Esophagus muscularis mucosa (tissue), 4 donors: Measurements from ENCODE around the gene HAPLN1. TPM values are rescaled to one million over a fixed set of nuclear protein-coding genes. Genes with fewer than 3 reads are reported as not detected.

Source experiments
- DNase-seq: peaks from one replicate; pipeline ENCODE4 v3.0.0-alpha.2; 2017; ENCODE audit errors: extremely low spot score
- H3K27ac ChIP-seq, 4 donors: fragments of 200-600 bp; sonication (generic); replicated peaks in 1 of 4; 1 replicate in 3 of 4; 2 replicates in 1 of 4; pipeline ENCODE4 v1.5.1; 2016 to 2019; ENCODE audit warnings: mild to moderate bottlenecking in 1 of 4
- H3K27me3 ChIP-seq, 4 donors: fragments of 200-600 bp; sonication (generic); one replicate each; pipeline versions ENCODE4 v1.5.1 to v1.6.0; 2016 to 2019
- H3K36me3 ChIP-seq, 4 donors: fragments of 200-600 bp; sonication (generic); one replicate each; pipeline ENCODE4 v1.5.1; 2016 to 2019
- H3K4me1 ChIP-seq, 4 donors: fragments of 200-600 bp; sonication (generic); one replicate each; pipeline ENCODE4 v1.5.1; 2016 to 2019
- H3K4me3 ChIP-seq, 4 donors: fragments of 200-600 bp; sonication (generic); 1 replicate in 2 of 4; 2 replicates in 2 of 4; pipeline ENCODE4 v1.5.1; 2016 to 2019; ENCODE audit warnings: mild to moderate bottlenecking in 4 of 4, moderate library complexity in 1 of 4
- H3K9me3 ChIP-seq, 4 donors: fragments of 200-600 bp; sonication (generic); 1 replicate in 3 of 4; 2 replicates in 1 of 4; pipeline ENCODE4 v1.5.1; 2016 to 2019
- CTCF ChIP-seq, 3 experiments: fragments of 200-600 bp in 2 of 3; fragments of 450-650 bp in 1 of 3; sonication (generic) in 2 of 3; IDR thresholded peaks; one replicate each; pipeline ENCODE4 v1.5.1; 2017 to 2019; ENCODE audit warnings: antibody characterized with exemption in 3 of 3, mild to moderate bottlenecking in 2 of 3, moderate library complexity in 1 of 3
- EP300 ChIP-seq: sonication (generic); formaldehyde crosslinking; IDR thresholded peaks from one replicate; pipeline ENCODE4 v1.6.1; 2017; ENCODE audit warnings: antibody characterized with exemption
- POLR2A ChIP-seq: fragments of 450-650 bp; IDR thresholded peaks from one replicate; pipeline ENCODE4 v1.6.1; 2017; ENCODE audit warnings: antibody characterized with exemption, moderate library complexity, mild to moderate bottlenecking, low read depth
- POLR2AphosphoS5 ChIP-seq, 2 donors: sonication (generic); formaldehyde crosslinking; IDR thresholded peaks; one replicate each; pipeline ENCODE4 v1.6.1; 2017; ENCODE audit warnings: antibody characterized with exemption in 2 of 2
- WGBS: methylation state at CpG from one replicate; pipeline ENCODE4 v1.1.5; 2018; 5-methylcytosine and 5-hydroxymethylcytosine counted together
- intact Hi-C: fragments of 100-400 bp; cut with DNase I; formaldehyde crosslinking; loops from one replicate; pipeline ENCODE4 v1.15.1; 2023
- total RNA-seq, 4 donors: library from RNA; depleted of rRNA; stranded (reverse); fragments of >200 nt; gene quantifications; one replicate each; pipeline versions ENCODE4 v1.1.0 to v1.2.1, GENCODE V29; 2016

HAPLN1 gene
- total RNA-seq, 4 donors from 2014 or later, result 0.34 to 2.0 (median 0.40) TPM

GRCh38 chr5:83701886-83702285 lies 18.8 kb downstream of the HAPLN1 start:
- H3K4me1 ChIP-seq, result no peaks in the 10 kb centered on the region
- H3K27ac ChIP-seq, result no peak overlapping the region
- 92% methylated on average over 6 of the region's 6 CpGs for WGBS
- H3K27me3 ChIP-seq, result no peaks in the 10 kb centered on the region
- H3K9me3 ChIP-seq, result peaks cover 0 to 3% (median 2%) of the 10 kb centered on the region in 4 donors
- no peak for DNase-seq
- intact Hi-C loops, result no loop called here
- TF ChIP-seq POLR2A, result no peak
- TF ChIP-seq EP300, result no peak
- no peaks in the 10 kb centered on the region for H3K36me3 ChIP-seq
- no peak overlapping the region for H3K4me3 ChIP-seq

GRCh38 chr5:83689881-83690280 lies 30.8 kb downstream of the HAPLN1 start:
- 70% methylated on average over 1 of the region's 1 CpG for WGBS
- DNase-seq, result no peak
- no peak for TF ChIP-seq POLR2AphosphoS5 (IDR thresholded peaks at IDR 0.05)
- no peak for TF ChIP-seq EP300
- TF ChIP-seq CTCF (IDR thresholded peaks at IDR 0.05), result no peak
- no peak for TF ChIP-seq POLR2A

GRCh38 chr5:83688281-83688680 lies 32.4 kb downstream of the HAPLN1 start:
- Histone ChIP-seq H3K27me3 (no peaks in the 10 kb centered on the region), H3K4me3 (no peak overlapping the region), H3K36me3 (no peaks in the 10 kb centered on the region), H3K4me1 (no peaks in the 10 kb centered on the region), H3K9me3 (no peaks in the 10 kb centered on the region), H3K27ac (no peak overlapping the region)
- TF ChIP-seq EP300 (no peak), CTCF (IDR thresholded peaks at IDR 0.05) (no peak), POLR2AphosphoS5 (IDR thresholded peaks at IDR 0.05) (no peak), POLR2A (no peak)
- no peak for DNase-seq
- intact Hi-C loops, result no loop called here
- 83% methylated on average over 4 of the region's 4 CpGs for WGBS

More at GRCh38 chr5:83689881-83690280, 30.8 kb downstream of the HAPLN1 start:
- intact Hi-C loops, result no loop called here
- Histone ChIP-seq H3K27me3 (no peaks in the 10 kb centered on the region), H3K4me3 (no peak overlapping the region), H3K27ac (no peak overlapping the region), H3K4me1 (no peaks in the 10 kb centered on the region), H3K9me3 (no peaks in the 10 kb centered on the region), H3K36me3 (no peaks in the 10 kb centered on the region)

GRCh38 chr5:83687124-83687619 lies 33.5 kb downstream of the HAPLN1 start:
- Histone ChIP-seq H3K27me3 (no peaks in the 10 kb centered on the region), H3K27ac (no peak overlapping the region), H3K36me3 (no peaks in the 10 kb centered on the region), H3K4me3 (no peak overlapping the region), H3K4me1 (no peaks in the 10 kb centered on the region), H3K9me3 (no peaks in the 10 kb centered on the region)
- 62% methylated on average over 2 of the region's 2 CpGs for WGBS
- DNase-seq, result no peak
- intact Hi-C loops, result no loop called here
- TF ChIP-seq EP300 (no peak), CTCF (IDR thresholded peaks at IDR 0.05) (no peak)

GRCh38 chr5:83686251-83686650 lies 34.4 kb downstream of the HAPLN1 start:
- H3K27me3 ChIP-seq, result no peaks in the 10 kb centered on the region
- TF ChIP-seq POLR2A, result no peak
- H3K36me3 ChIP-seq, result no peaks in the 10 kb centered on the region
- H3K9me3 ChIP-seq, result no peaks in the 10 kb centered on the region
- DNase-seq, result no peak
- no peak overlapping the region for H3K27ac ChIP-seq
- no peaks in the 10 kb centered on the region for H3K4me1 ChIP-seq
- intact Hi-C loops, result no loop called here
- 82% methylated on average over 2 of the region's 2 CpGs for WGBS
- no peak overlapping the region for H3K4me3 ChIP-seq

GRCh38 chr5:83683836-83684235 lies 36.8 kb downstream of the HAPLN1 start:
- Histone ChIP-seq H3K36me3 (no peaks in the 10 kb centered on the region), H3K9me3 (no peaks in the 10 kb centered on the region), H3K27ac (no peak overlapping the region), H3K27me3 (no peaks in the 10 kb centered on the region), H3K4me1 (no peaks in the 10 kb centered on the region), H3K4me3 (no peak overlapping the region)
- WGBS, result 63% methylated on average over 2 of the region's 2 CpGs
- DNase-seq, result no peak
- TF ChIP-seq CTCF (IDR thresholded peaks at IDR 0.05) (no peak), EP300 (no peak), POLR2AphosphoS5 (IDR thresholded peaks at IDR 0.05) (no peak), POLR2A (no peak)
- intact Hi-C loops, result no loop called here
